AG04450 (cell line): ENCODE results near the gene MST1. TPM values are rescaled to one million over a fixed set of nuclear protein-coding genes. Genes with fewer than 3 reads are reported as not detected.

Experiments used
- CTCF ChIA-PET: fragments of 300-600, 350-600 bp; formaldehyde crosslinking; extraction: SDS; loops from one replicate; lab custom pipeline; 2022; ENCODE audit warnings: antibody characterized with exemption, inconsistent platforms; lab: Charles Lee
- POLR2A ChIA-PET: fragments of 350-600 bp; formaldehyde crosslinking; extraction: SDS; loops from one replicate; lab custom pipeline; 2021; ENCODE audit warnings: antibody characterized with exemption, inconsistent platforms; lab: Yijun Ruan, JAX
- DNase-seq: peaks from one replicate; pipeline ENCODE4 v3.0.0-alpha.2; 2011; ENCODE audit warnings: low read depth, low spot score
- H3K27ac ChIP-seq: one replicate; pipeline ENCODE4 v1.5.1; 2012; ENCODE audit warnings: low read depth, low read length, control low read depth
- H3K27me3 ChIP-seq: one replicate; pipeline ENCODE4 v1.6.0; 2012; ENCODE audit warnings: low read length; ENCODE audit not compliant: control insufficient read depth, insufficient read depth
- H3K4me3 ChIP-seq: 2 replicates; pipeline ENCODE4 v1.5.1; 2011; ENCODE audit warnings: mild to moderate bottlenecking, low read depth, low read length, control low read depth
- H3K9me3 ChIP-seq: 2 replicates; pipeline ENCODE4 v1.5.1; 2012; ENCODE audit warnings: low read length; ENCODE audit not compliant: control insufficient read depth, insufficient read depth
- CTCF ChIP-seq: IDR thresholded peaks from 2 replicates; pipeline ENCODE4 v1.5.1; 2011; ENCODE audit warnings: low read depth, low read length, control low read depth, inconsistent platforms
- polyA plus RNA-seq: library from polyadenylated mRNA; depleted of rRNA; stranded (reverse); fragments of >200 nt; gene quantifications from 2 replicates; pipeline ENCODE4 v1.2.3, GENCODE V29; 2011

Gene MST1
- polyA plus RNA-seq, 1 experiment, result 6.5 TPM

GRCh38 chr3:49653621-49654020 lies 35.7 kb downstream of the MST1 start:
- Histone ChIP-seq H3K27ac (no peak overlapping the region), H3K4me3 (no peak overlapping the region), H3K9me3 (no peaks in the 10 kb centered on the region), H3K27me3 (peaks cover 20% of the 10 kb centered on the region)
- CTCF ChIA-PET, result no interaction called here
- POLR2A ChIA-PET, result no interaction called here
- no peak for DNase-seq
- TF ChIP-seq CTCF, result no peak

- ChIA-PET CTCF (interaction anchor here (1.4 kb wide), 1 partner anchor 18 kb away, joined by 4 read pairs; no protein-coding TSS in a partner anchor), POLR2A (no interaction called here)
- no peak for DNase-seq
- no peak for TF ChIP-seq CTCF
- no peak overlapping the region for H3K27ac ChIP-seq
- H3K27me3 ChIP-seq, result peaks cover 17% of the 10 kb centered on the region
- no peaks in the 10 kb centered on the region for H3K9me3 ChIP-seq
- H3K4me3 ChIP-seq, result no peak overlapping the region
Observed at GRCh38 chr3:49652903-49653415, 36.3 kb downstream of the MST1 start.

GRCh38 chr3:49652218-49652902 lies 36.9 kb downstream of the MST1 start:
- Histone ChIP-seq H3K4me3 (no peak overlapping the region), H3K27ac (no peak overlapping the region), H3K27me3 (peaks cover 15% of the 10 kb centered on the region), H3K9me3 (no peaks in the 10 kb centered on the region)
- ChIA-PET CTCF (interaction anchor here (1.4 kb wide), 1 partner anchor 19 kb away, joined by 4 read pairs; no protein-coding TSS in a partner anchor), POLR2A (no interaction called here)
- no peak for DNase-seq
- no peak for TF ChIP-seq CTCF

GRCh38 chr3:49650637-49651036 lies 38.6 kb downstream of the MST1 start:
- Histone ChIP-seq H3K27ac (no peak overlapping the region), H3K27me3 (peaks cover 15% of the 10 kb centered on the region), H3K9me3 (no peaks in the 10 kb centered on the region), H3K4me3 (no peak overlapping the region)
- TF ChIP-seq CTCF, result no peak
- POLR2A ChIA-PET, result no interaction called here
- no peak for DNase-seq
- CTCF ChIA-PET, result no interaction called here

- H3K27me3 ChIP-seq, result peaks cover 18% of the 10 kb centered on the region
- ChIA-PET POLR2A (no interaction called here), CTCF (no interaction called here)
- no peak for TF ChIP-seq CTCF
- no peaks in the 10 kb centered on the region for H3K9me3 ChIP-seq
- no peak overlapping the region for H3K27ac ChIP-seq
- no peak for DNase-seq
- H3K4me3 ChIP-seq, result no peak overlapping the region
Observed at GRCh38 chr3:49650177-49650576, 39.1 kb downstream of the MST1 start.
